Lung microvascular endothelial cell (primary cell): ENCODE results near the gene HGS. TPM values are rescaled to one million over a fixed set of nuclear protein-coding genes. Genes with fewer than 3 reads are reported as not detected.
A peak's percentile ranks its signal among the peaks of the same experiment; 100 is the strongest.
"Not testable (repeated sequence)": the region's sequence is repeated elsewhere in the genome, so short reads cannot be mapped to it uniquely, and the experiment has no call there.

Experiments
- DNase-seq, 2 donors: peaks; one replicate each; pipeline versions ENCODE4 v3.0.0 to v3.0.0-alpha.2; 2010; ENCODE audit warnings: low read depth in 2 of 2
- total RNA-seq: library from RNA; depleted of rRNA; stranded (reverse); fragments of >200 nt; gene quantifications from 2 replicates; pipeline ENCODE4 v1.2.1, GENCODE V29; 2014

Gene HGS
- total RNA-seq, 1 donor from 2014 or later = 45.2 TPM

DNA sequence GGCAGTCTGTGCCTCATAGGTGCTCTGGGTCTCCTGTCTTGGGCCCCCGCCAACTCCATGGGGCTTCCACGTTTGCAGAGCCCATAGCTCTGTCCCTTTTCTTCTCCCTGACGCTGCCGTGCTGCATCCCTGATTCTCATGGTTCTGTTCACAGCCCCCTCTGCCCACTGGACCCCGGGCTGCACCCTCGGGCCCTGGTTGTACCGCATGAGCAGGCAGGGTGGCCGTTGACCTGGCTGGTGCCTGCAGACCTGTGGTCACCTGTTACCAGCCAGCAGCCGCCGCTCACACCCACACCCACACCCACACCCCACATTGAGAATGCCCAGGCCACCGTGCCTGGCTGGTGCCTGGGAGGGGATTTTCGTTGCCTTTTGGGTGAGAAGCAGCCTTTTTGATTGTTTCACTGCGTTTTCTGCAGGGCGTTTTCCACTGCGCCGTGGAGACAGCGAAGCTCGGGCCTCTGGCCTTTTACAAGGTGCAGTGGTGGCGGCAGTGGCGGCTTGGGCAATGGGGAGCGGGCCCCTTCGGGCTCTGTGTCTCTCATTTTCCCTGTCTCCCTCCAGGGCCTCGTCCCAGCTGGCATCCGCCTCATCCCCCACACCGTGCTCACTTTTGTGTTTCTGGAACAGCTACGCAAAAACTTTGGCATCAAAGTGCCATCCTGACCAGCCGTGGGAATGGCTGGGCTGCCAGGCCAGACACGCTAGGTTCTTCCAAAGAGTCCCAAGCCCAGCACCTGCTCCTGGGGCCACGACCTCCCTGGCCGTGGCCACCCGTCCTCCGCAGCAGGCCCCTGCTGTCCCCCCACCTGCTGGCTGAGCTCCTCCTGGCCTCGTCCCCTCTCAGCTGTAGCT lies 35.8 kb downstream of the HGS start:
- no peak for DNase-seq

DNA sequence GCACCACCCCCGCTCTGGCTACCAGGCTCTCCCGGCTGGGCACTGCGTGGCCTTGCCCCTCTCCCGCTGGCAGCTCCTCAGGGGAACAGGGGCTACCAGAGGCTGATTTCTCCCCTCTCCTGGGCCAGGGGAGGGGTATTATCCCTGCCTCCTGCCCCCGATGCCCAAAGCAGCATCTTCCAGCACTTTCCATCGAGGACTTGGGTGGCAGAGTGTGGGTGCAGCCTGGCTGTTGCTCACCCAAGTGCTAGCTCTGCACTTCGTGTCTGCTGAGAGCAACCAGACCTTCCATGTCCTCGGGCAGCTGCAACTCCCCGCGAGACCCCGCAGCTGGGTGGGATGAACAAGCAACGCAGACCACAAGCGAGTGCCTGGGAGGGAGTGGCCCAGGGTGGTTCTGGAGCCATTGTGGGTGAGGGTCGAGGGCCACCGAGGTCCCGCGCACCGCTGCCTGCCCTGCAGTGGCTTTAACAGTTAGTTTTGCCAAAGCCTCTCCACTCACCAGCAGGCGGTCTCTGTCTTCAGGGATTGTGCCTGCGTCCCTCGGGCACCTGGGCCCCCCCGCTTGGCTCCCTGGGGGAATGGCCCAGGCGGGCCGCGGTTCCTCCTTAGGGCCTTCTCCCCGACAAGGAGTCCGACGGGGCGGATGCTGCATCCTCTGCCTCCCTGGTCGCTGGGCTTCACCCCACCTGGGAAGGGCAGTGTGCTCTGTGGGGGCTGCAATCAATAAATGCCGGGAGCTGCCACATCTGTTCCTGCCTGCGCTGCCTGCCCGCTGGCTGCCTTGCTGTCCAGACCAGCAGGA lies 36.7 kb downstream of the HGS start:
- DNase-seq = no peak

DNA sequence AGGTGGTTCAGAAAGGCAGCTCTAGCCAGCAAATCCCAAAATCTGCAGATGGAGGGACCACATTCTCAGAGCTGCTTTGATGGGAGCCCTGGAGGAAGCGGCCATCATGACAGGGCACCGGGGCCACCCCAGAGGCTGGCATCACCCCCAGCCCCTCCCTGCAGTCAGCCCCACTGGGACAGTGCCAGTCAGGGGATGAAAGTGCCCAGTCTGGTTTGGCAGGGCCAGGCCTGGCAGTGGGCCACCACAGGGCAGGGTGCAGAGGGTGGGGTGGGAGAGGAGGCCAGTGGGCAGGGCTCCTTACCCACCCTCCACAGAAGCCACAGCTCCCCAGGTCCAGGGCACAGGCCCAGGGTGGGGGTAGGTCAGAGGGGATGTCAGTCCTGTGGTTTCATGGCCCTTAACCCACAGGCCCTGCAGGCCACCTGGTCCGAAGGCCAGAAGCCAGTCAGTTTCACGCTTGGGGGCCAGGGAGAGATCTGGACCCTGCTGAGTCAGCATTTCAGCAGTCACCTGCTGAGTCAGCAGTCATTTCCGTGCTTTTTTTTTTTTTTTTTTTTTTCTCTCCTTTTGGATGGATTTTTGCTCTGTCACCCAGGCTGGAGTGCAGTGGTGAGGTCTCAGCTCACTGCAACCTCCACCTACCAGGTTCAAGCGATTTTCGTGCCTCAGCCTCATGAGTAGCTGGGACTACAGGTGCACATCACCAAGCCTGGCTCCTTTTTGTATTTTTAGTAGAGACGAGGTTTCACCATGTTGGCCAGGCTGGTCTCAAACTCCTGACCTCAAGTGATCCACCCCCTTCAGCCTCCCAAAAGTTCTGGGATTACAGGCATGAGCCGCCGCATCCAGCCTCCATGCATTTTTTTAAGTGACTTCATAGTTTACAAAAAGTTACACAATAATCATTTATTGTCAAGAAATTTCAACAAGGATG lies 38.6 kb downstream of the HGS start:
- no peak for DNase-seq

DNA sequence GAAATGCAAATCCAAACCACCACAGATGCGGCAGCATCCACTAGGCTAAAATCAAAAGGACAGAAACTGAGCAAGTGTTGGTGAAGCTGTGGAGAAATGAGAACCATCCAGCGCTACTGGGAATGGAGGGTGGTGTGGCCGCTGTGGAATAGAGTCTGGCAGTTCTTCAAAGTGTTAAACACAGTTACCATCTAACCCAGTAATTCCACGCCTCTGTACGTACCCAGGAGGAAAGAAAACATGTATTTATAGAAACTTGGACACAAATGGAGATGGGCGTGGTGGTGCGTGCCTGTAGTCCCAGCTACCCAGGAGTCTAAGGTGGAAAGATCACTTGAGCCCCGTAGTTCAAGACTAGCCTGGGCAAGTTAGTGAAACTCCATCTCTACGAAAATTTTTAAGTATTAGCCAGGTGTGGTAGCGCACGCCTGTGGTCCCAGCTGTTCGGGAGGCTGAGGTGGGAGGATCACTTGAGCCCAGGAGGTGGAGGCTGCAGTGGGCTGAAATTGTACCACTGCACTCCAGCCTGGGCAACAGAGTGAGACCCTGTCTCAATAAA lies 39.9 kb downstream of the HGS start:
- no peak for DNase-seq

DNA sequence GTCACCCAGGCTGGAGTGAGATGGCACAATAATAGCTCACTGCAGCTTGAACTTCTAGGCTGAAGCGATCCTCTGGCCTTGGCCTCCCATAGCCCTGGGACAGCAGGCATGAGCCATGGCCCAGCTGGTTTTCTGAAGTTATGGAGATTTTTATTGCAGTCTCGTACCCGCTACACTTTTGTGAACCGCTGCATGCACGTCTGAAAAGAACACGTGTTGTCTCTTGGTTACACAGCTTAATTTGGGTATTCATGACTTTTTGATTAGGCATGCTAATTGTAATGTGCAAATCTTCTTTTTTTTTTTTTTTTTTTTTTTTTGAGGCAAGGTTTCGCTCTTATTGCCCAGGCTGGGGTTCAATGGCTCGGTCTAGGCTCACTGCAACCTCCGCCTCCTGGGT lies 41.6 kb downstream of the HGS start:
- no peak for DNase-seq

DNA sequence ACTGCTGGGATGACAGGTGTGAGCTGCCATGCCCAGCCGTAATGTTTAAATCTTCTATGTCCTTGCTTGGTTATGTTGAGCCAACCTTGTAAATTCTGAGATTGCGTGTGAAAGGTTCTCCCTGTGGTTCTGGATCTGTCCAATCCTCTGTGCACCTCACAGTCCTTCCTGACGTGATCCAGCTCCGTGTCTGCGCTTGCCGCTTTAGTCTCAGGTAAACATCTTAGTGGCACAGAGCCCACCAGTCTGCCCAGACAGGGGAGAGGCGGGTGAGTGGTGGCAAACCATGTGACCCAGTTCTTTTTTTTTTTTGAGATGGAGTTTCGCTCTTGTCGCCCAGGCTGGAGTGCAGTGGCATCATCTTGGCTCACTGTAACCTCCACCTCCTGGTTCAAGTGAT lies 42.2 kb downstream of the HGS start:
- DNase-seq = no peak

DNA sequence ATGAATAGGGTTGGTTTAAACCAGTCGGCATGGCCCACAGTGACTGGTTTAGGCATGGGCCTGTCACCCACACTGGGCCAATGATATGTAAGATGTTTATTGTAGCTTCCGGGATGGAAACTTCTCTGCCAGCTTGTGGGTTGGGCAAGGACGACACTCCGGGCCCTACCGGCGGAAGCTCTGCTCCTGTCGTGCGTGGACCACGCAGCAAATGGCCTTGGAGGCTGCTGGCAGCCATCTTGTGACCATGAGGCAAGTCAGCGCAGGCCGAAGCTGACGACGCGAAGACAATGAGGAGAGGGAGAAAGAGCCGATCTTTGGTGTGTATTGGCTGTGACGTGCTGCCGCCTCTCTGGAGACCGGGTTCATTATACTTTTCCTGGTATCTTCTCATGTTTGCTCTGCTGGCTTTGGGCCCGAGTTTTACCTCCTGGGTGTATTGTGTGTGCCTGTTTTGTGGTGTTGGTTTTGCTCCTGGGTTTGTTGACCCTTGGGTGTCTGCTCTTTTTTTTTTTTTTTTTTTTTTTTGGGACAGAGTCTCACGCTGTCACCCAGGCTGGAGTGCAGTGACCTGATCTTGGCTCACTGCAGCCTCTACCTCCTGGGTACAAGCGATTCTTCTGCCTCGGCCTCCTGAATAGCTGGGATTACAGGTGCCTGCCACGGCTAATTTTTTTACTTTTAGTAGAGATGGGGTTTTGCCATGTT lies 43.7 kb downstream of the HGS start:
- no peak for DNase-seq

DNA sequence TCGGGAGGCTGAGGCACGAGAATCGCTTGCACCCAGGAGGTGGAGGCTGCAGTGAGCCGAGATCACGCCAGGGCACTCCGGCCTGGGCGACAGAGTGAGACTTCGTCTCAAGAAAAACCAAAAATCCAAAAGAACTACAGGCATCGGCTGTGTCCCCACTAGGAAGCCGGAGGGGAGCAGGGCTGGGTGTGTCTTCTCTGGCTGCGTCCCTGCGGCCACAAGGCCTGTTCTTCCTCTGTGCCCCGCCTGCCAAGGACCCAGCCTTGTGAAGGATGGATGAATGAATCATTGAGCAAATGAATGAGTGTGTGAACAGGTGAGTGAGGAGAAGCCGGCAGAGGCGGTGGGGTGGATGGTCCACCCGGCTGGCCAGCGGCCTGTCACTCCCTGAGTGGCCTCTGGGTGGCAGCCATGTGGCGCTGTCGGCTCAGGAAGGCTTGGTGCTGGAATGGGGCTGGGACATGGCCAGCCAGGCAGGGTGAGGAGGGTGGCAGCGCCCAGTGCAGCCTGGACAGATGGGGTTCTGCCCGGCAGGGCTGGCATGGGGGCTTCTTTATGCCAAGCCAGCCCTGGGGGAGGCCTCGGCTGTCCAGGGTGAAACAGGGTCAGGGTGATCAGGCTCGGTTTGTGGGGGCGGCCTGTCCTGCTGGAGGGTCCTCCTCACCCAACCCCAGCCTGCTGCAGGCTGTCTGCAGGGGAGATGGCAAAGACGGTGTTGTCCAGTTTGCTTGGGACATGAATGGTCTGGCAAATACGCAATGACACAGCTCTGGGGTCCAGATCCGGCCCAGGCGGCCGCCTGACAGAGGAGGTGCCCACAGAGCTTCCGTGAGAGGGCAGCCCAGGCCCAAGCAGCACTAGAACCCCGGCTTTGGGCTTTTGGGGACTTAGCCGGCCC lies 49.9 kb downstream of the HGS start:
- peak; percentile 68 to 79 for DNase-seq

DNA sequence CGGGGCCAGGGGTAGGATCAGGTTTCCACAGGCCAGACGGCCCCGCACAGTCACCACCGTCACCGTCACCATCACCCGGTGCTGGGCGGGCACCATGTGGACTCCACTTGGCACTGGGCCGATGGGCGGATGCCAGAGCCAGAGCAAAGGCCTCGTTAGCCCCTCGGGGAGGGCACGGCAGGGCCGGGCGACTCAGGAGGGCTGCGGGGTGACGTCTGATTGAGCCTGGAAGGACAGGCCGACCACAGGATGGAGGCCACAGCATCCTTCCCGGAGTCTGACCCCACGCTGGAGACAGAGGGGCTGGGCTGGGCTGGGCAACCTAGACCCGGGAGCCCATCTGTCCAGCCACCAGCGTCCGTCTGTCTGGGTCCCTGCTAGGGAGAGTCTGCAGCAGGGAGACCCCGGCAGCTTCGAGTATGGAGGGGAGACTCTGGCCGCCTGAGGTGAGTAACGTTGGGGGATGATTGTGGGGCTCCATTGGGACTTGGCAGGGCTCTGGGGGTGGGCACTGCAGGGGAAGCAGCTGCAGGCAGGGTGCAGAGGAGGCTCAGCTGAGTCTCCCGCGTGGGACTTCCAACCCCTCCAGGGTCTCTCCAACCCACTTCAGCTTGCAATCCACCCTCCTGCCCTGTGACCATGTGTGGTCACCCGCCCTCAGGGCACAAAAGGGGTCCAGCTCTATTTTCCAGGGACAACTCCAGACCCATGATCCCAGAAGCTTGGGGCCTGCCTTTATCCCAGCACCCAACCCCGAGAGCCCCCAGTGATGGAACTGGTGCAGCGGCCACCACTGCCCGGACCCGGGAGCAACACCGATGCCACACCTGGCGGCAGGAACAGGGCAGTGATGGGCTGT lies 50.8 kb downstream of the HGS start:
- no peak for DNase-seq

DNA sequence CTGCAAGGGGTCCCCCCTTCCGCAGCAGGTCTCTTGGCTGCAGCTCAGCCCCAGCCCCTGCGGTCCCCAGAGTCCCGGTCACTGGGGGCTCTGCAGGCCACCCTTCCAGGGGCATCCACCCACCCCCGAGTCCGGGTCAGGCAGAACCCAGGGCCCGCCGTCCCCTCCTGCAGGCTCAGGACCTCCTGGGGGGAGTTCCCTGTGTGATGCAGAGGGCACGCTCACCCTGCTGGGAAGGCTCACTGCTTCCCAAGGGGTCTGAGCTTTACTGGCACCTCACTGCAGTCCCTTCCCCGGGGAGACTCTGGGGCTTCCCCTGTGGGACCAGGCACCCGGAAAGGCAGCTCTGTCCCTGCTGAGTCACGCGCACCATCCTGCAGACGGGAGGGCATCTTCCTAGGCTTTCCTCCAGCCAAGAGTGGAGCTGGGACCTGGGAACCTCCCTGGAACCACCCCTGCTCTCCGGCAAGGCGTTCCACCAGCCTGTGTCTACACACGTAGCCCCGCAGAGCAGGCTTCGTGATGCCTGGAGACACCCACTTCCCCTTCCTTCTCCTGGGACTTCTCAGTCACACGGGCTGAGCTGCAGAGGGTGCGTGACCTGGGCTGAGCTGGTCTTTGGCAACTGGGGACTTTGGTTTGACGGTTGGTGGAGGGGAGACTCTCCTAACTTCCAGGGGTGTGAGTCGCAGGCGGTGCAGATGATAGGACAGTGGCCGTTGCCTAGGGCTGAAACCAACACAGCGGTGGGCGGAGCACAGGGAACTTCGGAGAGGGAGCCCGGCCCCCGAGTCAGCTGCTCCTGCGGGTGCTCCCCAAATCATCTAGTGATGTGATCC lies 51.7 kb downstream of the HGS start:
- no peak for DNase-seq

DNA sequence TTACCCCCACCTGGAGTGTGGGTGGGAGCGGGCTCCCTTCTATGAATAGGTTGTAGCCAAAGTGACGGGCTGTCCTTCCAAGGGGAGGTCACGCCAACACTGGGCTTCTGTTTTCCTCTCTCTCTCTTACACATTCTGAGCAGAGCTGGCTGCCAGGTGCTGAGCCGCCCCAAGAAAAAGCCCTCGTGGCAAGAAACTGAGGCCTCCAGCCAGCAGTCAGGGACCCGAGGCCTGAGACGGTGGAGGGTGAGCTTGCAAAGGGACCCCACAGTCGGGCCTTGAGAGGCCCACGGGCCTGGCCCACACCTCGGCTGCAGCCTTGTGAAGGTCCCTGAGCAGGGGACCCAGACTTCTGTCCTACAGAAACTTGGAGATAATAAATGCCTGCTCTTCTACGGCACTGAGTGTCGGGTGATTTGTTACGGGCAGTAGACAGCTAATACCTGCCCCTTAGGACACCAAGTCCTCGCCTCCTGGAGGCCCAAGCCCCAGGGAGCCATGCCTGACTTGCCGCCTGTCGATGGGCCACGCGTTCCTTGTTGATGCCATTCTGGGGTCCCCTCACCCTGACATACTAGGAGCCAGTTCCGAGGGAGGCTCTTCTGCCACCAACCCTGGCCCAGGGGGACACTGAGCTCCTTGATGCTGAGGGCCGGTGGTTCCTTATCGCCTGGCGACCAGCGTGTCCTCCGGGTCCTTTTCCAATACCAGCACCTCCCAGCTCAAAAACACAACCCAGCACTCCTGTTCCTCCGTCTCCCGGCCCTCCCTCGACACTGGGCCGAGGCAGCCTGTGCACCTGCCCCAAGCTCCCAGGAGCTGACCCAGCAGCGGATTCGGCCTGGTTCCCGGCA lies 54.4 kb downstream of the HGS start:
- DNase-seq = no peak

DNA sequence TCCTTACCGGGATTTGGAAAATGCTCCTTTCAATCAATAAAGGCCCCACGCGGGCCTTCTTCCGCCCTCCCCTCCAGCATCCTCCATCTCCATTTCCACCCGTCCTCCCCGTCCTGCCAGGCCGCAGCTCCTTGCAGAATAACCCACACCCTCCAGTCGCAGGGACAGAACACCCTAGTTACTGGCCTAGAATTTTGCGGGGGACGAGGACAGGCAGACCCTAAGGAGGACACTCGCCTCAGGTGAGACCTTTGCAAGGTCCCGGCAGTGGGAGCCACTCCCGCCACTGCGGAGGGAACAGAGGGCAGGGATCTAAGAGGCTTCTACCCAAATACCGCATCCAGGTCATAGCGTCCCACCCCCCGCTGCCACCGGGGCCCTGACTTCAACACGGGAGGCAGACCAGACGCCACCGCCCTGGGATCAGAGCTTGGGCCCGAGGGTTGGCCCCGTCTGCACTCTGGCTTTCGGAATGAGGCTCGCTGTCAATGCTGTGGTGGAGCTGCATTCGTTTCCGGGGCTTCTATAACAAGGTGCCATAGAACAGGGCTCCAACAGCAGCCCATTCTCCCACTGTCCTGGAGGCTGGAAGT lies 55.1 kb downstream of the HGS start:
- DNase-seq = no peak

DNA sequence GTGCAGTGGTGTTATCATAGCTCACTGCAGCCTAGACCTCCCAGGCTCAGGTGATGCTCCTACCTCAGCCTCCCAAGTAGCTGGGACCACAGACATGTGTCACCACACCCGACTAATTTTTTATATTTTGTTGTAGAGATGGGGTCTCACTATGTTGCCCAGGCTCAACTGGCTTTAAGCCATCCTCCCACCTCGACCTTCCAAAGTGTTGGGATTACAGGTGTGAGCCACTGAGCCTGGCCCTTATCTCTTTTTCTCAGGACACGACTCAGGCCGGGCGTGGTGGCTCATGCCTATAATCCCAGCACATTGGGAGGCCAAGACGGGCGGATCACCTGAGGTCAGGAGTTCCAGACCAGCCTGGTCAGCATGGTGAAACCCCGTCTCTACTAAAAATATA lies 55.8 kb downstream of the HGS start:
- not testable (repeated sequence) for DNase-seq

DNA sequence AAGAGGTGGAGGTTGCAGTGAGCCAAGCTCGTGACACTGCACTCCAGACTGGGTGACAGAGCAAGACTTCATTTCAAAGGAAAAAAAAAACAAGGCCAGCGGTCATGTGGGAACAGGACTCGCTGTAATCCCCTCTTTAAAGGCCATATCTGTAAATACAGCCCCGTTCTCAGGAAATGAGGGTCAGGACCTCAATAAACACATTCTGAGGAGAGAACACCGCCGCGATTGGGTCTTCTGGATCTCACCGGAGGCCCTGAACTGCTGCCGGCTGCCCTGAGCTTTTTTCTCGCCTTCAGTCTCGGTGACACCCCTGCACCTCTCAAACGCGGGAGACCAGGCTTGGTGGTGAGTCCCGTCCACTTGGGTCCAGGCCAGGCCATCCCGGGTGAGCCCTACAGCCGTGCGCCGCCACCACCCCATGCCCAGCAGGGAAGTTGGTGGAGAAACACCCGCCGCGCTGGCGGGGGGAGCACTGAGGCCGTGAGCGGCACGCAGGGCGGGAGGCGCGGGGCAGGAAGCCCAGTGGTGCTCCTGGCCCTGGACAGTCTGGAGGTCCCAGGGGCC lies 56.7 kb downstream of the HGS start:
- DNase-seq = peak in 1 of 2 donors; percentile 32

DNA sequence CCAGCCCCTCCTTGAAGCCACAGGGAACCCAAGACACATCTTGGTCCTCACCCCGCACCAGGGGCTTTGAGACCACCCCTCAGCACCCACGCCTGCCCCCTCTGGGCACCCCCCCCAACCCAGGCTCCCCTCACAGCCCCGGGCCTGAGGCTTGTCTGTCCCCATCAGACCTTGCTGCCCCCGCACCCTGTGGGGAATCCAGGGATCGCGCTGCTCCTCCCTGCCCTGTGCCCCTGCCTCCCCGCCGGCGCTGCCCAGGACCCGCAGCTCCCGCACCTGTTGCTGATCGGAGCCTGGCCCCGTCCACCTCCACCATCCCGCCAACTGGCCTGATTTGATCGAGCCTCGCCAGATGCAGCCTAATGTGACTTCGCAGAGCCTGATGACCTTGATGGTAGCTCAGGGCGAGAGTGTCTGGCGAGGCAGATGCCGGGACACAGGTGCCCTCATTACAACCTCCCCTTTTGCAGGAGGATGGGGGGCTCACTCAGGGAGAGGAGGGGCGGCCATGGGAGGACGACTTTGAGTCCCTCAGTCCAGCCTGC lies 57.3 kb downstream of the HGS start:
- no peak for DNase-seq
